Medulla oblongata (tissue), 1 donor: ENCODE measurements around the gene NEK7.
"Not testable (repeated sequence)": the region's sequence is repeated elsewhere in the genome, so short reads cannot be mapped to it uniquely, and the experiment has no call there.

Experiments used
- DNase-seq: peaks from one replicate; pipeline ENCODE4 v3.0.0-alpha.2; 2015; ENCODE audit errors: extremely low spot score

NEK7 gene

GRCh38 chr1:198290089-198290683 is 133.4 kb downstream of the NEK7 start:
- no peak for DNase-seq

- no peak for DNase-seq
Measured at GRCh38 chr1:198291036-198291435, 134.2 kb downstream of the NEK7 start.

- no peak for DNase-seq
Measured at GRCh38 chr1:198291924-198292323, 135.1 kb downstream of the NEK7 start.

GRCh38 chr1:198295225-198295624 is 138.4 kb downstream of the NEK7 start:
- no peak for DNase-seq

GRCh38 chr1:198295971-198296370 is 139.2 kb downstream of the NEK7 start:
- no peak for DNase-seq

GRCh38 chr1:198297281-198297680 is 140.5 kb downstream of the NEK7 start:
- DNase-seq = no peak

- DNase-seq = no peak
Measured at GRCh38 chr1:198298640-198299039, 141.8 kb downstream of the NEK7 start.

- no peak for DNase-seq
Measured at GRCh38 chr1:198300451-198300850, 143.7 kb downstream of the NEK7 start.

- DNase-seq = no peak
Measured at GRCh38 chr1:198304431-198304830, 147.6 kb downstream of the NEK7 start.

GRCh38 chr1:198314817-198315216 is 158.0 kb downstream of the NEK7 start:
- not testable (repeated sequence) for DNase-seq

GRCh38 chr1:198315331-198315730 is 158.5 kb downstream of the NEK7 start:
- not testable (repeated sequence) for DNase-seq

GRCh38 chr1:198316546-198317100 is 159.8 kb downstream of the NEK7 start:
- DNase-seq = peak; percentile 48

- DNase-seq = no peak
Measured at GRCh38 chr1:198318085-198318484, 161.3 kb downstream of the NEK7 start.

- DNase-seq = peak; percentile 46
Measured at GRCh38 chr1:198320759-198321158, 164.0 kb downstream of the NEK7 start.

- no peak for DNase-seq
Measured at GRCh38 chr1:198326232-198326631, 169.4 kb downstream of the NEK7 start.

- no peak for DNase-seq
Measured at GRCh38 chr1:198326915-198327314, 170.1 kb downstream of the NEK7 start.

- DNase-seq = no peak
Measured at GRCh38 chr1:198328458-198329032, 171.7 kb downstream of the NEK7 start.

GRCh38 chr1:198330982-198331615 is 174.3 kb downstream of the NEK7 start:
- DNase-seq = no peak

GRCh38 chr1:198333744-198334143 is 176.9 kb downstream of the NEK7 start:
- DNase-seq = no peak

GRCh38 chr1:198335663-198336062 is 178.9 kb downstream of the NEK7 start:
- no peak for DNase-seq

GRCh38 chr1:198337886-198338285 is 181.1 kb downstream of the NEK7 start:
- DNase-seq = no peak

- no peak for DNase-seq
Measured at GRCh38 chr1:198340139-198340538, 183.3 kb downstream of the NEK7 start.

GRCh38 chr1:198346178-198346577 is 189.4 kb downstream of the NEK7 start:
- no peak for DNase-seq
